HG03045 (cell line): ENCODE results near the gene FN3K.

Source experiments
- ATAC-seq: cut with Tn5 transposase; IDR thresholded peaks from one replicate; pipeline ENCODE4 v1.9.1; 2021; ENCODE audit warnings: mild to moderate bottlenecking, moderate library complexity; ENCODE audit not compliant: unreplicated experiment

FN3K gene

GRCh38 chr17:82703036-82703745, 32.2 kb upstream of the FN3K start:
- ATAC-seq: no peak

GRCh38 chr17:82703935-82704865, 31.2 kb upstream of the FN3K start:
- ATAC-seq: no peak

- no peak for ATAC-seq
Measured at GRCh38 chr17:82704886-82705285, 30.5 kb upstream of the FN3K start.

GRCh38 chr17:82705756-82706155, 29.7 kb upstream of the FN3K start:
- ATAC-seq: no peak

- ATAC-seq: no peak
Measured at GRCh38 chr17:82709024-82709675, 26.3 kb upstream of the FN3K start.

GRCh38 chr17:82709676-82710498, 25.5 kb upstream of the FN3K start:
- no peak for ATAC-seq

- ATAC-seq: no peak
Measured at GRCh38 chr17:82710499-82711232, 24.7 kb upstream of the FN3K start.

- ATAC-seq: no peak
Measured at GRCh38 chr17:82713071-82713723, 22.2 kb upstream of the FN3K start.

- peak; percentile 70 for ATAC-seq
Measured at GRCh38 chr17:82716203-82717010, 19.0 kb upstream of the FN3K start, which contains the start of gene FN3KRP. Gene FN3KRP, plus strand, starts transcription at chr17:82716706. Its CDS starts 50 bp downstream, at chr17:82716756.

- ATAC-seq: no peak
Measured at GRCh38 chr17:82718986-82719685, 16.3 kb upstream of the FN3K start.

- ATAC-seq: no peak
Measured at GRCh38 chr17:82720204-82720603, 15.2 kb upstream of the FN3K start.

GRCh38 chr17:82722341-82723013, 12.9 kb upstream of the FN3K start:
- ATAC-seq: no peak

GRCh38 chr17:82723169-82723807, 12.1 kb upstream of the FN3K start:
- ATAC-seq: no peak

GRCh38 chr17:82726427-82726826, 9.0 kb upstream of the FN3K start:
- no peak for ATAC-seq

GRCh38 chr17:82729479-82730260, 5.7 kb upstream of the FN3K start:
- ATAC-seq: no peak

- no peak for ATAC-seq
Measured at GRCh38 chr17:82732118-82732743, 3.2 kb upstream of the FN3K start.
